HG03064 (cell line): ENCODE measurements around the gene SRD5A1.

Experiments used
- ATAC-seq: cut with Tn5 transposase; IDR thresholded peaks from one replicate; pipeline ENCODE4 v1.9.1; 2021; ENCODE audit warnings: low read depth; ENCODE audit not compliant: unreplicated experiment

SRD5A1 gene

DNA sequence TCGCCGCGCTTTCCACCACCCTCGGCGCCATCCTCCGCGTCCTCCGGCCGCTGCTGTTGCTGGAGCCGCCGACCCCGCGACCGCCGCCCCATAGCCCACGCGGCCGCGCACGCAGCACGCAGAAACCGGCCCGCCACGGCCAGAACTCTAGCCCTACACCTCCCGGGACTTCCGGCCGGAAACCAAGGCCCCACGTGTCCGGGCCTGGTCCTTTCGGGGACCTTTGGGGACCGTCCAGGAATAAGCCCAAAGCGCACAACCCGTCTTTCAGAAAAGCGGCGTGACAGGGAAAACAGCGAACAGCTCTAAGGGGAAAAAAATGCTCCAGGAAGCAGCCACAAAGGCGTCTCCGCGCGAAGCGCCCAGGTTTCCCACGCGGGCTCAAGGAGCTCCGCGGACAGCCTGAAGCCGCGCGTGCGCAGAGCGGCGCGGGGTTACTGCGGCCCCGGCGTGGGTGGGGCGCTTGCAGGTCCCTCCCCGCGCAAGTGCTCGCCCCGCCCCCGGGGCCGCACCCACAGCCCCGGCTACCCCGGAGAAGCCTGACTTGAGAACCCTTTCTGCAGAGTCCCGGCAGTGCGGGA, at the start of gene SRD5A1, which contains the start of gene NSUN2:
Gene SRD5A1 (plus strand): TSS at position 553 of the 581 bp plus-strand sequence. CDS start 137 bp downstream, outside the sequence.
Gene NSUN2 (minus strand): TSS at position 157 of the 581 bp plus-strand sequence. CDS start 65 bp downstream, at position 92.
- peak; percentile 92 for ATAC-seq

GRCh38 chr5:6584101-6584645, 49.1 kb upstream of the SRD5A1 start:
- no peak for ATAC-seq

GRCh38 chr5:6584727-6585126, 48.5 kb upstream of the SRD5A1 start:
- ATAC-seq: no peak

- no peak for ATAC-seq
Measured at GRCh38 chr5:6585168-6585567, 48.1 kb upstream of the SRD5A1 start.

DNA sequence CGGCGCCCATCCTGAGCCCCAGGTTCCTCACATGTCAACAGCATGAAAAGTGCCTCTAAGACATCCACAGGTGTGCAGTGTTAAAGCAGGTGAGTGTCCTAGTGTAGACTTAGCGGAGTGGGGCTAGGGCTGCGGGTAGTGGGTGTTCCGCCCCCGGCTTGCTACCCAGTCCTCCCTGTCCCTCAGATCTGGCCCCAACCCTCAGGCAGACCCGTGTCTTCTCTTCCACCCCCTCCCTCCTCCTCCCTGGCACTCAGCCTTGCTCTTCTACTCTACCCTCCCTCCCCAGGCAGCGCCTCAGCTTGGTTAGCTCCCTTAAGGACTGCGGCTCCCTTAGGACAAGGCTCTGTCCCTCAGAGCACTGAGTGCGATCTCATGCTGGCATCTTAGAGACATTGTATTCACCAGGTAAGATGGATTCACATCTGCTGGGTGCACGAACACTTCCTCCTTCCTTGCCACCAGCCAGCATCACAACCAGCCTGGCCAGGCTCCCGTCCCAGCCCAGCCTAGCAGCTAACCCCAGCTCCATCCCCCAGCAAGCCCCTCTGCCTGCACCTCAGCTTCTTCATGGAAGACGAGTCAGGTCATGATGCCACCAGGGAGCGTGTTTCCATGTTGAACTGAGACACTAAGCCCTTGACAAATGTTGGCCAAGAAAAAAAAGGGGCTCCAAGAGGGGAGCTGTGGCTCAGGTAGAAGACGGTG, 47.1 kb upstream of the SRD5A1 start:
- ATAC-seq: no peak

DNA sequence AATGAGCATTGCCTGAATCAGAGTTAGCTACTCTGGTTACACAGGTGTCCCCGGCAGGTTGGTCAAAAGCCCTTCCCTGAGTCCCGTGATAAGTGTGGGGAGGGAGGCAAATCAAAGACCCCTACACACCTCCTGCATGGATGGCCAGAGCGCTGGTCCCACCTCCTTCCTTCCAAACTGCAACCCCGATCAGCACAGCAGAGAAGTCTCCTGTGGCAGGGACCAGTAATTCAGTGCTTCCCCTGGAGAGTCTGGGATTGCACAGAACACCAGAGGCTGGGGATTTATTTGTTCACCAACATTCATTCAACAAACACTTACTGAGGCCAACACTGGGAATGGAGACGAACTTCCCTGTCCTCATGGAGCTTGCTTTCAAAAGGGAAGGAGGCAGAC, 46.6 kb upstream of the SRD5A1 start:
- ATAC-seq: no peak

- ATAC-seq: no peak
Measured at GRCh38 chr5:6587171-6587570, 46.1 kb upstream of the SRD5A1 start.

- no peak for ATAC-seq
Measured at GRCh38 chr5:6590581-6590980, 42.7 kb upstream of the SRD5A1 start.

DNA sequence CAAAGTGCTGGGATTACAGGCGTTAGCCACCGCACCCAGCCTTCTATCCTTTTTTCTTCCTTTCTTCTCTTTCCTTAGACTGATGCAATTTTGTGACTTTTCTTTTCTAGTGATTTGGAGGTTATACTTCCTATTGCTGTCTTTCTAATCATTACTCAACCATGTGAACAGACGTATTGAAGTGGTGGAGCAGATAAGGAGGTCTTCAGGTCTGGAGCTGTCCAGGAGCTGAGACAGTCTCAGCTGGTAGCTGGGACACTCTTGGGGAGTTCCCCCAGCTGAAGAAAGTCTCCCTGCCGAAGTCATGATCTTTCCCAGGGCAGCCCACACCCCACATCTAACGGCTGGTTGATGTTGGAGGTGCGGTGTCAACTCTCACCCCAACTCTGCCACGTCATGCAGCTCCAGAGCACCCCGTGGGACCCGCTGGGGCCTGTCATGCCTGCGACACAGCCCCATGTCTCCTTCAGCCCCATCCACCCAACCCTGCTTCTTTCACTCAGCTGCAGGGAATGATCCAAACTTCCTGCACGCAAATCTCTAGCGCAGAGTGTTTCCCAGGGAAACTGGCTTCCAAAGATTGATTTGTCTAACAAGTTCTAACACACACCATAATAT, 41.5 kb upstream of the SRD5A1 start:
- ATAC-seq: no peak

DNA sequence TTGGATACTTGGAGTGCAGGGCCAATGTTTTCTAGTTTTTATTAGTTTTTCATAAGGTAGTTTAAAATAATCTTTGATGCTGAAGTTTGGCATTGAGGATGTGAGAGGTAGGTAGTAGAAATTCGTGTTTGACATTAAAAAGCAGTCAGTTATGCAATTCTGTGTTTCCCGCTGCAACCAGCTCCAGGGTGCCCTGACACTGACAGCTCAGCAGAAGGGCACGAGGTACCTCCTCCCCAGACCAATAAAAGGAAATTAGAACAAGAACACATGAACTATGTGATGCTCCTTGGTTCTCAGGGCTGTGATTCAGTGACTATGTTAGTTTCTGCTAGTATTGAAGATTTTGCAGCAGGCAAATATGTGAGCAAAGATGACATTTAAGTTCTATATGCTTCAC, 40.6 kb upstream of the SRD5A1 start:
- no peak for ATAC-seq

- ATAC-seq: no peak
Measured at GRCh38 chr5:6593148-6594016, 39.9 kb upstream of the SRD5A1 start.

DNA sequence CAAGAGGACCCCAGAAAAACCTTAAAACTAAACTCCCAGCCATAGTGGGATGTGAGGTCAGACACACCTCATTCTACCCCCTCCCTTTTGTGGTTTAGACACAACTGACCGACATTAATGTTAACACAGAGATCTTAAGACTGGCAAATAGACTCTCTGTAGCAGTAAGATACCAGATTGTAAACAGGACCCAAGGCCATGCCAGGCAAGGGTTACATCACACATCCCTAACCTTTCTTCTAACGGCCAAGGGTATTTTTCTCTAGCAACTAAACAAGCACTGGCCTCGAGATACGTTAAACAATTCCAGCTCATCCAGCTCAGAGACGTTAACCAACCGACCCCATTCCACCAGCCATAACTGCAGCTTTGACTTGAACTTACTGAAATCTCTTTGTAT, 39.2 kb upstream of the SRD5A1 start:
- no peak for ATAC-seq

- no peak for ATAC-seq
Measured at GRCh38 chr5:6595405-6595804, 37.8 kb upstream of the SRD5A1 start.

DNA sequence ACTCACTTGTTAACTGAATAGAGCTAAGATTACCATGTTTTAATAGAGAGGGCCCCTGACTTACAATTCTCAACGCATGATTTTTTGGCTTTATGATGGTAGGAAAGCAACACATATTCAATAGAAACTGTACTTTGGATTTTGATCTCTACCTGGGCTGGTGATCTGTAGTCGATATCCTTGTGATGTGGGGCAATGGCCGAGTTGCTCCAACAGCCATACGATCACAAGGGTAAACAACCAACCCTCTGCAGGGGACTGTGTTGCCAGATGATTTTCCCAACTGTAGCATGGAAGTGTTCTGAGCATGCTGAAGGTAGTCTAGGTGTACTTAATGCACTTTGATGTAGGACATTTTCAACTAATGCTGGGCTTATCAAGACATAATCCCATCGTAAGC, 36.9 kb upstream of the SRD5A1 start:
- ATAC-seq: no peak

GRCh38 chr5:6597557-6597956, 35.7 kb upstream of the SRD5A1 start:
- ATAC-seq: no peak

GRCh38 chr5:6598351-6598900, 34.8 kb upstream of the SRD5A1 start:
- ATAC-seq: no peak

- no peak for ATAC-seq
Measured at GRCh38 chr5:6599739-6600138, 33.5 kb upstream of the SRD5A1 start.

- ATAC-seq: no peak
Measured at GRCh38 chr5:6601271-6601670, 32.0 kb upstream of the SRD5A1 start.

DNA sequence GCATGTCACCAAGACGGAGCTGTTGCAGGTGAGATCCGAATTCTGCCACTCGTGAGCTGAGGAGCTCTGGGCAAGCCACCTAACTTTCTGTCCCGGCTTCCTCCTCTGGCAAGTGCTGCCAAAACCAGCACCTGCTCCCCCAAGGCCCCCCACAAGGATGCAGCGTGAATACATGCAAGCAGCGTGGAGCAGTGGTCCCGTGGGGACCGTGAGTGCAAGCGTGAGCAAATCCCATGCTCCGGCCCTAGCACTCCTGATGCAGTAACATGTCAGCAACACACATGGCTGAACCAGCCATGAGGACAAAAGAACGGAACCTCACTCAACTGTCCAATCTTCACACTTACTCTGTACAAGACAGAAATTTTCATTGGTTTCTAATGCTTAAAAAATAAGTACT, 31.4 kb upstream of the SRD5A1 start:
- no peak for ATAC-seq

- ATAC-seq: no peak
Measured at GRCh38 chr5:6602441-6602840, 30.8 kb upstream of the SRD5A1 start.
